ENCODE data around the gene MAP3K1. TPM values are rescaled to one million over a fixed set of nuclear protein-coding genes. Genes with fewer than 3 reads are reported as not detected.

MAP3K1 gene
- total RNA-seq, 1 donor from 2014 or later, result 20.0 TPM

GRCh38 chr5:56801256-56801655 lies 14.1 kb upstream of the MAP3K1 start:
- Mint-ChIP-seq H3K4me1 (ENCODE audit: low read depth) (peaks cover 35% of the 10 kb centered on the region), H3K9me3 (ENCODE audit: low read depth) (no peaks in the 10 kb centered on the region), H3K27ac (no peak overlapping the region), H3K36me3 (ENCODE audit: insufficient read depth) (no peaks in the 10 kb centered on the region), H3K4me3 (ENCODE audit: low read depth) (no peak overlapping the region), H3K27me3 (peaks cover 22% of the 10 kb centered on the region)
- no peak for DNase-seq (ENCODE audit: low spot score, unreplicated experiment)
- no peak for TF ChIP-seq CTCF (IDR thresholded peaks at IDR 0.05; ENCODE audit: unreplicated experiment)

- TF ChIP-seq CTCF (IDR thresholded peaks at IDR 0.05; ENCODE audit: unreplicated experiment), result no peak
- Mint-ChIP-seq H3K27ac (no peak overlapping the region), H3K9me3 (ENCODE audit: low read depth) (no peaks in the 10 kb centered on the region), H3K27me3 (peaks cover 18% of the 10 kb centered on the region), H3K4me1 (ENCODE audit: low read depth) (peaks cover 32% of the 10 kb centered on the region), H3K36me3 (ENCODE audit: insufficient read depth) (no peaks in the 10 kb centered on the region), H3K4me3 (ENCODE audit: low read depth) (no peak overlapping the region)
- DNase-seq (ENCODE audit: low spot score, unreplicated experiment), result no peak
Observed at GRCh38 chr5:56802205-56802604, 13.1 kb upstream of the MAP3K1 start.

- Mint-ChIP-seq H3K9me3 (ENCODE audit: low read depth) (no peaks in the 10 kb centered on the region), H3K27ac (no peak overlapping the region)
Observed at GRCh38 chr5:56803025-56803424, 12.3 kb upstream of the MAP3K1 start.

GRCh38 chr5:56803894-56804293 lies 11.5 kb upstream of the MAP3K1 start:
- no peaks in the 10 kb centered on the region for H3K36me3 Mint-ChIP-seq (ENCODE audit: insufficient read depth)
- no peak for TF ChIP-seq CTCF (IDR thresholded peaks at IDR 0.05; ENCODE audit: unreplicated experiment)
- no peak overlapping the region for H3K4me3 Mint-ChIP-seq (ENCODE audit: low read depth)
- H3K27ac Mint-ChIP-seq, result no peak overlapping the region
- H3K27me3 Mint-ChIP-seq, result peaks cover 21% of the 10 kb centered on the region
- peaks cover 23% of the 10 kb centered on the region for H3K4me1 Mint-ChIP-seq (ENCODE audit: low read depth)
- DNase-seq (ENCODE audit: low spot score, unreplicated experiment), result no peak
- H3K9me3 Mint-ChIP-seq (ENCODE audit: low read depth), result no peaks in the 10 kb centered on the region

More at GRCh38 chr5:56803025-56803424, 12.3 kb upstream of the MAP3K1 start:
- peaks cover 21% of the 10 kb centered on the region for H3K27me3 Mint-ChIP-seq
- no peak overlapping the region for H3K4me3 Mint-ChIP-seq (ENCODE audit: low read depth)
- TF ChIP-seq CTCF (IDR thresholded peaks at IDR 0.05; ENCODE audit: unreplicated experiment), result no peak
- no peak for DNase-seq (ENCODE audit: low spot score, unreplicated experiment)
- H3K4me1 Mint-ChIP-seq (ENCODE audit: low read depth), result peaks cover 29% of the 10 kb centered on the region
- H3K36me3 Mint-ChIP-seq (ENCODE audit: insufficient read depth), result no peaks in the 10 kb centered on the region

GRCh38 chr5:56807679-56808078 lies 7.7 kb upstream of the MAP3K1 start:
- Mint-ChIP-seq H3K27me3 (peaks cover 25% of the 10 kb centered on the region), H3K36me3 (ENCODE audit: insufficient read depth) (no peaks in the 10 kb centered on the region), H3K4me1 (ENCODE audit: low read depth) (no peaks in the 10 kb centered on the region), H3K9me3 (ENCODE audit: low read depth) (no peaks in the 10 kb centered on the region), H3K4me3 (ENCODE audit: low read depth) (no peak overlapping the region), H3K27ac (no peak overlapping the region)
- no peak for DNase-seq (ENCODE audit: low spot score, unreplicated experiment)
- no peak for TF ChIP-seq CTCF (IDR thresholded peaks at IDR 0.05; ENCODE audit: unreplicated experiment)
